Neural cell (in vitro differentiated cells): ENCODE data around the gene SORD.
"Not testable (repeated sequence)": the region's sequence is repeated elsewhere in the genome, so short reads cannot be mapped to it uniquely, and the experiment has no call there.

Experiments used
- CTCF ChIP-seq: fragments of 450-650 bp; IDR thresholded peaks from 2 replicates; pipeline ENCODE4 v1.5.1; 2014; ENCODE audit warnings: antibody characterized with exemption, mild to moderate bottlenecking, moderate library complexity; ENCODE audit not compliant: poor library complexity, severe bottlenecking
- EP300 ChIP-seq: fragments of 450-650 bp; conservative IDR thresholded peaks from 2 replicates; pipeline ENCODE4 v1.6.1; 2014; ENCODE audit warnings: antibody characterized with exemption, mild to moderate bottlenecking, moderate library complexity; ENCODE audit not compliant: poor library complexity, severe bottlenecking
- EZH2 ChIP-seq: fragments of 200-600, 300-800 bp; shearing (Covaris generic), sonication (generic); IDR thresholded peaks from 2 replicates; pipeline ENCODE4 v1.6.1; 2014; ENCODE audit warnings: antibody characterized with exemption, low read length, borderline replicate concordance, mild to moderate bottlenecking; ENCODE audit not compliant: insufficient read depth, poor library complexity, severe bottlenecking
- POLR2AphosphoS5 ChIP-seq: IDR thresholded peaks from 2 replicates; pipeline ENCODE4 v1.6.1; 2012
- RAD21 ChIP-seq: fragments of 450-650 bp; conservative IDR thresholded peaks from 2 replicates; pipeline ENCODE4 v1.6.1; 2014; ENCODE audit warnings: antibody characterized with exemption, mild to moderate bottlenecking, moderate library complexity
- TAF1 ChIP-seq: IDR thresholded peaks from 2 replicates; pipeline ENCODE4 v1.6.1; 2012; ENCODE audit warnings: low read depth

DNA sequence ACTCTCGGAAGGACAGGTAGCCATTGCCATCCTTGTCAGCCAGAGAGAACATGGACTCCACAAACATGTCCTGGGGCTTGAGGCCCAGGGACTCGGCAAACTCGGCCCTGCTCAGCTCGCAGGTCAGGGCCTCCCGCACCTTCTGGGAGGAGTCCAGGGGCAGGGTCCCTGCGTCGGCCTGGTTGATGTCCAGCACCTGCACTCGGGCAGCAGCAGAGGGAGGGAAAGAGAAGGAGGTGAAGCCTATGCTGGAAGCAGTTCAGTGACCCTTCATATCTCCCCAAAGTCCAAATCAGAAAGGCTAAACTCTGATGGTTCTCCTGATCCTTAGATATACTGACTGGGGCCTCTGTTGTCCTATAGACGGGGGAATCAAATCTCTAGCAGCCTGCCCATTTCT, 81.2 kb downstream of the SORD start:
- TF ChIP-seq CTCF, RAD21, POLR2AphosphoS5, EP300, TAF1, EZH2: not testable (repeated sequence)
